Measurements from ENCODE around the gene HTRA3. TPM values are rescaled to one million over a fixed set of nuclear protein-coding genes. Genes with fewer than 3 reads are reported as not detected.
"Not testable (repeated sequence)": the region's sequence is repeated elsewhere in the genome, so short reads cannot be mapped to it uniquely, and the experiment has no call there.

The HTRA3 gene
- total RNA-seq, 1 donor from 2014 or later, result 17.8 TPM

DNA sequence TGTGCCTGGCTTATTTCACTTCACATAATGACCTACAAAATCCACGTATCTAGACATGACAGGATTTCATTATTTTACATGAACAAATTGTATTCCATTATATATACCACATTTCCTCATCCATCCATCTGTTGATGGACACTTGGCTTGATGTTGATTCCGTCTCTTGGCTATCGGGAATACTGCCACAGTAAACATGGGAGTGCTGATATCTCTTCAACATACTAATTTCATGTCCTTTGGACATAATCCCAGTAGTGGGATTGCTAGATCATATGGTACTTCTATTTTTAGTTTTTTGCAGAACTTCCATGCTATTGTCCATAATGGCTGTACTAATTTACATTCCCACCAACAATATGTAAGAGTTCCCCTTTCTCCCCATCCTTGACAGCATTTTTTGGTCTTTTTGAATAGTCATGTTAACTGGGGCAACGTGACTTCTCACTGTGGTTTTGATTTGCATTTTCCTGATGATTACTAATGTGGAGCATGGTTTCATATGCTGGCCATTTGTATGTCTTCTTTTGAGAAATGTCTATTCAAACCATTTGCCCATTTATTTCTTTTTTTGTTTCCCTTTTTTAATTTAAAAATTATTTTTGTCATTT is 68.9 kb downstream of the HTRA3 start:
- no peak for DNase-seq (ENCODE audit: low spot score)

- no peak for DNase-seq (ENCODE audit: low spot score)
Measured at GRCh38 chr4:8340781-8341241, 71.3 kb downstream of the HTRA3 start.

GRCh38 chr4:8341281-8341680 is 71.7 kb downstream of the HTRA3 start:
- DNase-seq (ENCODE audit: low spot score), result not testable (repeated sequence)

DNA sequence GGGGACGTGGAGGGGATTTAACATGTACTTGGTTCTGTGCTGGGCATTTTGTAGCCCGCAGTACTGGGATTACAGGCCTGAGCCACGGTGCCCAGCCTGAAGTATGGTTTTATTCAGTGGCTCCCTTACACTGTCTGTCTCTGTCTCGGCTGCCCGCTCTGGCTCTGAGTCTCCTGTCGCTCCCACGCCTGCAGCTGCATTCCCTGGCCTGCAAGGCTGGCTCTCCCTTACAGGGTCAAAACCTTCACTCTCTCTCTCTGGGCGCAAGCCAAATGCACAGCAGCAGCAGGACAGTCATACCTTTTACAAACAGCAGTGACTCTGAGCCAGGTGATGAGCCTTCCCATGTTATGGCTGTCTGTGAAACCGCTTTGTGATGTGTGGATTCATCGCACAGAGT is 72.1 kb downstream of the HTRA3 start:
- no peak for DNase-seq (ENCODE audit: low spot score)

- DNase-seq (ENCODE audit: low spot score), result no peak
Measured at GRCh38 chr4:8342651-8343261, 73.2 kb downstream of the HTRA3 start.

DNA sequence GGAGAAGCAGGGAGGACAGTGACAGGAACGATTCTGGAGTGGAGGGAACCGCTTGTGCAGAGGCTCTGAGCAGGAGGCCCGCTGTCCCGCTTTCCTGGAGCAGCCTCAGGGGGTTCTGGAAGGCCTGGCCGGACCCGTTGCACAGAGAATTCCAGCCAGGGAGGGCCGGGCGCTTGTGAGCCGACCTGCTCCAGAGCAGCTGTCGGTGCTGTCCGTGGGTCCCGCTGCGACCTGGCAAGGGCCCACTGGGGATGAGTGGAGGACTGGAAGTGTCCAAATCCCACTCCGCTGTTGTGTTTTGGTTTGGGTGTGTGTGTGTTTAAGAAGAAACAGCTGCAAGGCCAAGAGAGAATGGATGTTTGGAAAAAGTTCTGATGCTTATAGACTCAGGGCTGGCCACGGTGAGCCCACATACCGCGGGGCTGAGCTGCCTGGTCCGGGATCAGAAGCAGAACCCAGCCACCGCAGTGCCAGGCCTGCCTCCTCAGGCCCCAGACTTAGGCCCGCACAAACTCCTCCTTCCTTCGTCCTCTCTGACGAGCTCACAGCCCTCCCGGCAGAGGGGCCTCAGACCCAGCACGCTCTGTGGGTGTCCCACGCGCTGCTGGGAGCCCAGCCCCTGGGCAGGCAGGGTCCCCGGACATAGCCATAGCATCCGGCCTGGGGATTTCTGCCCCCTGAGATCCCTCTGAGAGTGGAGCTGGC is 73.9 kb downstream of the HTRA3 start:
- no peak for DNase-seq (ENCODE audit: low spot score)

DNA sequence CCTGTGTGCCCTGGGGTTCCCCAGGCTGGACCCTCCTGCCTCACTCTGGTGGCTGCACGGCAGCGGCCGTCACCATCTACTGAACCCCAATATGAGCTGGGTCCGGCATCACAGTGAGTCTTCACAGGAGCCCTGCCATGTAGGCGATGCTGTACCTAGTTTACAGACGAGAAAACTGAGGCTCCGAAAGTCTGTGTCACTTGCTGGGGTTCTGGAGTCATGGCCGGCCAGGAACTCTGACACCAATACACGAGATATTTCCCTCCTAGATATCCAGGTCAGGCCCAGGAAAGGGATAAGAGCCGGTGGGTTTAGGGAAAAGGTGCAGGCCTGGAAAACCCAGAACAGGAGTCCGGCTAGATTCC is 74.4 kb downstream of the HTRA3 start:
- no peak for DNase-seq (ENCODE audit: low spot score)

DNA sequence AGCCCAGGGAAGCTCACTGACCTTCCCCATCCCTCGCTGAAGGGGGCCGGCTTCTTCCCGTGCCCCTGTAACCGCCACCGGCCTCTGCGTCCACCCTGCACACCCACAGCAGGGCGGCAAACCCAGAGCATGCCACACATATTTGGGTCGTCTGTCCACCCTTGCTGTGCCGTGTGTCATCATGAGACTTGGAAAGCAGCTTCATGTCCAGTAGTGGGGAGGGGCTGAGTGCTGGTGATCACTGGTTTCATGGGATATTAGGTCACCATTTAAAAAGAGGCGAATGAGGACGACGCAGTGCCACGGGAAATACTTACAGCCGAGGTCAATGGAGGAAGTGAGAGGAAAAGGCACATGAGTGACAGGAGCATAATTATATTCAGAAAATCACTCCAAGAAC is 74.8 kb downstream of the HTRA3 start:
- no peak for DNase-seq (ENCODE audit: low spot score)

DNA sequence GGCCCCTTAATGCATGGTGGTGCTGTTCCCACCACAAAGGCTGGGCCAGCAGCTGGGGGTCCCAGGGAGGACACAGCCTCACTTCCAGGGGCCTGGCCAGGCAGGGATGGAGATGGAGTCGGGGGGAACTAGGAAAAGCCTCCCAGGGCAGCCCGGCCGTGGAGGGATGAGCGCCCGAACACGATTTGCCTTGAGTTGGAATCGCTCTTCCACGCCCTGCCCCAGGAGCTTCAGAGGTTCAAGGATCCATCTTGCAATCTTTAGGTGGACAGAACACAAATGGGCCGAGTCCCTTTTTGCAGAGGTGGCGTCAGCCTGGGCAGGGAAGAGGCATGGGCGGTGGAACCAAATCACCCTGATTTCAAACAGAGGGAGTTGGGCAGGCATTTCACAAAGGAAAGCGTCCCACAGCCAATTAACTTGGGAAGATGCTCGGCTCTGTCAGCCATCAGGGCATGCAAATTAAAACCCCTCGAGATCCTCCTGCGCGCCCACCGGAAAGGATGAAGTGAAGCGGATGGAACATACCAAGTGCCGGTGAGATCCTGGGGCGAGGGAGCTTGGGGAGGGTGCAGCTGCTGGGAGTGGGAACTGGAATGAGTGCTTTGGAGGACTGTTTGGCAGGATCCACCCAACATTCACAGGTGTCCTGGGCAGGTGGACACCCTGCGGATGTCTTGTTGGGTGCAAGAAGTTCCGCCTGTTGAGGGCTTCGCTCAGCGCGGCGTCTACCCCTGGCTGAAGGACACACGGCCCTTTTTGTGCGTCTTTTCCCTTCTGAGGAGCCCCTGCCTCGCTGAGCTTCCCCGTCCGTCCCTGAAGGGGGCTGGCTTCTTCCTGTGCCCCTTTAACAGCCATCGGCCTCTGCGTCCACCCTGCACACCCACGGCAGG is 75.7 kb downstream of the HTRA3 start:
- no peak for DNase-seq (ENCODE audit: low spot score)

GRCh38 chr4:8345946-8346814 is 76.6 kb downstream of the HTRA3 start:
- no peak for DNase-seq (ENCODE audit: low spot score)

DNA sequence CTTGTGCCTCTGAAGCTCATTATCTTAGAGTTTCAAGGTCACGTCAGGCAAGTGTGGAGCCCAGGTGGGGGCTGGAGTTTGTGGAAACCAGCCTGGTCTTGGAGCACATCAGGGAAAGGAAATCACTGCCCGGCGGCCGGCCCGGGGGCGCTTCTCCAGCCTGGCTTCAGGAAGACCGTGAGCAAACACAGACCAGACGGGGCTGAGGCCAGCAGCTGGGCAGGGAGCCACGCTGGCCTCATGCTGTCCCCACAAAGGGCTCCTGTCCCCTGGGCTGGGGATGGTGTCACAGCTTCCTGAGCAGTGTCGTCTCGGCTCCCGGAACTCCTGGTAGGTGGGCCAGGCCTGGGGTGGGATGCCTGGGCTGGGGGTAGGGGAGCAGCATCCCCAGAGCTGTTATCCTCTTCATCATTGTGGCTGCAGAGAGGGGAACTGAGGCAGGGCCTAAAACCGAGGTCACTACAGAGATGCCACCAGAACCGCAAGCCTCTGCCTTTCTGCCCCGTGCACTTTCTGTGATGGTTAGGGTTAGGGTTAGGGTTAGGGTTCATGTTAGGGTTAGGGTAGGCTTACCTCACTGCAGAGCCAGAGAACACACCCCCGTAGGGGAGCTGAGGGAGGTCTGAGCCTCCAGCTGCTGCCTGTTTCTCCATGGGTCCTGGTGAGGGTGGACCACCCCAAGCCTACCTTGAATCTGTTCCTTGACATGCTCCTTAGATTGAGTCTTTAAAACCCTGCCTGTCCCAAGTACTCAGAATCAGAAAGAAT is 77.5 kb downstream of the HTRA3 start:
- DNase-seq (ENCODE audit: low spot score), result no peak

- no peak for DNase-seq (ENCODE audit: low spot score)
Measured at GRCh38 chr4:8347660-8348059, 78.1 kb downstream of the HTRA3 start.

DNA sequence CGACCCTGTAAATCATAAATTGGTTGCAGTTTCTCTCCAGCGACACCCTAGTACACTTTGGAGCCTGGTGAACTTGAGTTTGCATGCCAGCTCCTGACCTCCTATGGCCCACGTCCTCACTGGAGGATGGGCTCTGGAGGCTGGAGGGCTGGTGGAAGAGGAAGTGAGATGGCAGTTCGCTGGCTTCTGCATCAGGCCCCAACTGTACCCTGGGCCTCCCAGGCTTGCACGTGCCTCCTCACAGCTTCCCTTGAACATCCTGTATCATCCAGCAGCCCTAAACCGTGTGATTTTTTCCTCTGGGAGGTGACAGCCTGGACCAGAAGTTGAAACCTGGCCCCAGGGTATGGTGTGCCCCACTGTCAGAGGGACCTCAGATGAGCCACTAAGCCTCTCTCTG is 78.5 kb downstream of the HTRA3 start:
- no peak for DNase-seq (ENCODE audit: low spot score)

DNA sequence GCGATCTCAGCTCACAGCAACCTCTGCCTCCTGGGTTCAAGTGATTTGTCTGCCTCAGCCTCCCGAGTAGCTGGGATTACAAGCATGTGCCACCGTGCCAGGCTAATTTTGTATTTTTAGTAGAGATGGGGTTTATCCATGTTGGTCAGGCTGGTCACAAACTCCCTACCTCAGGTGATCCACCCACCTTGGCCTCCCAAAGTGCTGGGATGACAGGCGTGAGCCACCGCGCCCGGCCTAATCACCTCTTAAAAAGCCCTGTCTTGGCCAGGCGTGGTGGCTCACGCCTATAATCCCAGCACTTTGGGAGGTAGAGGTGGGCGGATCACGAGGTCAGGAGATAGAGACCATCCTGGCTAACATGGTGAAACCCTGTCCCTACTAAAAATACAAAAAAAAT is 79.7 kb downstream of the HTRA3 start:
- not testable (repeated sequence) for DNase-seq (ENCODE audit: low spot score)

GRCh38 chr4:8349664-8350236 is 80.2 kb downstream of the HTRA3 start:
- no peak for DNase-seq (ENCODE audit: low spot score)

DNA sequence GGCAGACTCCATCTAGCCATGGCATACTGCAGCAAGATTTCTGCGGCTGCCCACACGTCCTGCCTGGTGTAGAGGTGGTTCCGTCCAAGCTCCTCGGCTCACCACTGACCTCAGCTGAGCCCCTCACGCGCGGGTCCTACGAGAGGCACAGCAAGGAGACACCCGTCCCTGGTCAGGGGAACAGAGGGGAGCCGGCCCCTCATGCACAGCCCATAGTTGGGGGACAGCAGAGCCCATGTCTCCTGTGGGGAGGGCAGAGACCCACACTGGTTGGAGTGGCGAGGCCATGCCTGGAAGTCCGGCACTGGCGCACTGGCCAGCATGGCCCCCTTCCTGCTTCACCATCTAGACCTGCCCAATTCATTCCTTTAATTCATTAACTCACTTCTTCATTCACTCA is 80.8 kb downstream of the HTRA3 start:
- no peak for DNase-seq (ENCODE audit: low spot score)

DNA sequence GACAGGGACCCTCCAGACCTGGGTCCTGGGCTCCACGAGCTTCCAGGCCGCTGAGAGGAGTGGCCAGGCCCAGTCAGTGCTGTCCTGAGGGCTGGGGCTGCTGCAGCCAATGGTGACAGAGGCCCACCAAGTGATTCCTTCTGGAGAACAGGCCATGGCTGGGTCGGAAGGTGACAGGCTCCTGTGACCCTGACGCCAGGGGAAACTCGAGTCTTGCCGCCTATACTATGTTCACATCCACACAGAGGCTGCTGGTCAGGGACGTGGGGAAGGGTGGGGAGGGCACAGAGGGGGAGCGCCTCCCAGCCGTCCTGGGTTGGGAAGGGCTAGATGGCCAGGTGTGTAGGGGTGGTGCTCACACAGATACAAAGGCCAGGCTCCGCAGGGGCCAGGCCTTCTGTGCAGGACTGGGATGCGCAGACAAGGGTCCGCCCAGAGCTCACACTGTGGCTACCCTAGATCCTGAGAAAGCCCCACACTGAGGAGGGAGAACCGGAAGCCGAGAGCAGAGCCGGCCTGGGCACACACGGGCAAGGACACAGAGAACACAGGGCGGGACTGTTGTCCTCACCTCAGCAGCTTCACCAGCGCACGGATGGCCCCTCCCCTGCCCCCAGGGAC is 81.4 kb downstream of the HTRA3 start:
- DNase-seq (ENCODE audit: low spot score), result no peak

DNA sequence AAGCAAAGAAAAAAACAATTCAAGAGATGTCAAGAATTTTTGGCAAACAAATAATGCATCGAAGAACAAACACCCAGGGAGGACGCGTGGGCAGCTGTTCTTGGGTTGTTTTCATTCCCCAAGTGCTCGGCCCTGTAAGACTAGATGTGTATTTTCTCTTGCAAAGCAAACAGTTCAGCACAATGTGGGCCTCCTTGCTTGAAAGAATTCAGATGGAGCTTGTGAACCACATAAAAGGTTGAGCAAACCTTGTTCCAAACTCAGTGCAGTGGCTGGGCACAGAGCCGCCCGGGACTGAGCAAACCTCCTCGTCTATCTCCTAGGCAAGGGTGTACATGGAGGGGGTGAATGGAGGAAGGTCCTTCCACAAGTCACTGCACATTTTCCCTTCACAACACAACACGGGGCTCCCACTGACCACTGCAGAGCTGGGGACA is 82.4 kb downstream of the HTRA3 start:
- DNase-seq (ENCODE audit: low spot score), result no peak

- no peak for DNase-seq (ENCODE audit: low spot score)
Measured at GRCh38 chr4:8352368-8353157, 83.0 kb downstream of the HTRA3 start.
